ENCODE measurements around the gene E4F1. TPM values are rescaled to one million over a fixed set of nuclear protein-coding genes. Genes with fewer than 3 reads are reported as not detected.

Gene E4F1
- total and polyA plus RNA-seq, 2 of the 13 experiments (the other 11 are each of a cell fraction or from before 2014, with no cell fraction given), result 13.8 to 19.5 TPM

DNA sequence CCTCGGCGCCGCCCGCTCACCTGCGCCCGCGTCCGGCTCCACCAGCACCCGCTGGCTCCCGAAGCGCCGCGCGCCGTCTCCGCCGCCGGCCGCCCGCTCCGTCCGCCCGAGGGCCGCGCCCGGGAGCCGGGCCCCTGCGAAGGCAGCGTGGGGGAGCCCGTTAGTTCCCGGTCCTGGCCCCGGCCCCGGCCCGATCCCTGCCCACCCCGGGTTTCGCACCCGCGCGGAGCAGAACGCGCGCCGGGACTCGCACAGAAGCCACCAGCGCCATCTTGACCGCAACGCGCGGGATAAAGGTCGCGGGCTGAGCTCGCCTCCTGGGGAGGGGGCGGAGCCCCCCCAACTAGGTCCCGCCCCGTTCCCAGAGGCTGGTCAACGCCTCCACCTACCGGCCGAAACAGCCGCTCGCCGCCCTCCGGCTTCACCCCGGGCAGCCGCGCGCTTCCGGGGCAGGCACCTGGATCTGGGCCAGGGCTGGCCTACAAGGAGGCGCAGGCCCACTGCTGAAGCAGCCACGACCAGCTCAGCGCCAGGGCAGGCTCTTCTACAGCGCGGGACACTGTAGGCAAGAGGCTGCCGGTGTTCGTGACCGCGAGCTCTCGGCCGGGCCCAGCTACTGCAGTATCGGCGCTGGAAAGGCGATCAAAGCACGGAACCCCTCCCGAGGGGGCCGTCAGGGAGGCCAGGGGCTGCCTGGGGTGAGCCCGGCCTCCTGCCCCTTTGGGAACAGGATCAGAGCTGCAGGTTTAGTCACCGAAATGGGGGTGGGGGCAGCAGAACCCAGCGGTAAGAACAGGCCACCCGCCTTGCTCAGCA lies 28.1 kb downstream of the E4F1 start, which contains the start of gene ECI1 (continued):
- TF ChIP-seq IRF1 (CRISPR knock-in tag; IDR thresholded peaks at IDR 0.05; ENCODE audit: low read depth), result no peak
- 0 out of 2 replicates have a peak, but pooled peaks have one; percentile 32 for TF ChIP-seq ETV6 (CRISPR knock-in tag; conservative IDR thresholded peaks at IDR 0.05)
- no peak for TF ChIP-seq RFX3 (CRISPR knock-in tag; IDR thresholded peaks at IDR 0.05)
- TF ChIP-seq ZNF572 (CRISPR knock-in tag; IDR thresholded peaks at IDR 0.05), result peak; percentile 99
- peak; percentile 31; the same call in 1 of the 2 replicates for TF ChIP-seq CEBPG (CRISPR knock-in tag; IDR thresholded peaks at IDR 0.05)
- peak; percentile 44; the same call in 1 of the 2 replicates for TF ChIP-seq NFYC (CRISPR knock-in tag; IDR thresholded peaks at IDR 0.05)
- no peak for TF ChIP-seq ZNF552 (CRISPR knock-in tag; IDR thresholded peaks at IDR 0.05; ENCODE audit: borderline replicate concordance)
- TF ChIP-seq PHB2 (IDR thresholded peaks at IDR 0.05; ENCODE audit: partially characterized antibody), result no peak
- TF ChIP-seq ATF7 (IDR thresholded peaks at IDR 0.05), result no peak
- TF ChIP-seq ATF7 (CRISPR knock-in tag; IDR thresholded peaks at IDR 0.05), result peak; percentile 47
- peak; percentile 99 for TF ChIP-seq KDM3A (CRISPR knock-in tag; IDR thresholded peaks at IDR 0.05; ENCODE audit: low read depth)
- no peak for TF ChIP-seq KDM6A (CRISPR knock-in tag; IDR thresholded peaks at IDR 0.05; ENCODE audit: low read depth)
- peak; percentile 97 for TF ChIP-seq POLR2G (IDR thresholded peaks at IDR 0.05; ENCODE audit: low read depth, low read length)
- TF ChIP-seq PHF21A (CRISPR knock-in tag; IDR thresholded peaks at IDR 0.05), result peak; percentile 79; the same call in 1 of the 2 replicates
- peak; percentile 28 for TF ChIP-seq DBP (CRISPR knock-in tag; IDR thresholded peaks at IDR 0.05; ENCODE audit: not compliant biosample characterization)
- TF ChIP-seq SMARCE1 (IDR thresholded peaks at IDR 0.05; ENCODE audit: borderline replicate concordance), result no peak
- TF ChIP-seq, protein P1, sequence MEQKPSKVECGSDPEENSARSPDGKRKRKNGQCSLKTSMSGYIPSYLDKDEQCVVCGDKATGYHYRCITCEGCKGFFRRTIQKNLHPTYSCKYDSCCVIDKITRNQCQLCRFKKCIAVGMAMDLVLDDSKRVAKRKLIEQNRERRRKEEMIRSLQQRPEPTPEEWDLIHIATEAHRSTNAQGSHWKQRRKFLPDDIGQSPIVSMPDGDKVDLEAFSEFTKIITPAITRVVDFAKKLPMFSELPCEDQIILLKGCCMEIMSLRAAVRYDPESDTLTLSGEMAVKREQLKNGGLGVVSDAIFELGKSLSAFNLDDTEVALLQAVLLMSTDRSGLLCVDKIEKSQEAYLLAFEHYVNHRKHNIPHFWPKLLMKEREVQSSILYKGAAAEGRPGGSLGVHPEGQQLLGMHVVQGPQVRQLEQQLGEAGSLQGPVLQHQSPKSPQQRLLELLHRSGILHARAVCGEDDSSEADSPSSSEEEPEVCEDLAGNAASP (CRISPR knock-in tag; IDR thresholded peaks at IDR 0.05; ENCODE audit: borderline replicate concordance), result peak; percentile 71; the same call in 1 of the 2 replicates
- TF ChIP-seq ZBTB7B (CRISPR knock-in tag; IDR thresholded peaks at IDR 0.05), result peak; percentile 65; the same call in 1 of the 2 replicates
- TF ChIP-seq EP300 (IDR thresholded peaks at IDR 0.05; ENCODE audit: low read depth in 2 of 2, low read length in 2 of 2), result peak in 1 of 2 experiments; percentile 36; a peak in 2 of 4 replicates
- peak; percentile 8; the same call in 1 of the 2 replicates for TF ChIP-seq EP300 (CRISPR knock-in tag; IDR thresholded peaks at IDR 0.05; ENCODE audit: borderline replicate concordance)
- peak; percentile 60; the same call in 1 of the 2 replicates for TF ChIP-seq BORCS8-MEF2B (CRISPR knock-in tag; IDR thresholded peaks at IDR 0.05)
- TF ChIP-seq, protein P2, sequence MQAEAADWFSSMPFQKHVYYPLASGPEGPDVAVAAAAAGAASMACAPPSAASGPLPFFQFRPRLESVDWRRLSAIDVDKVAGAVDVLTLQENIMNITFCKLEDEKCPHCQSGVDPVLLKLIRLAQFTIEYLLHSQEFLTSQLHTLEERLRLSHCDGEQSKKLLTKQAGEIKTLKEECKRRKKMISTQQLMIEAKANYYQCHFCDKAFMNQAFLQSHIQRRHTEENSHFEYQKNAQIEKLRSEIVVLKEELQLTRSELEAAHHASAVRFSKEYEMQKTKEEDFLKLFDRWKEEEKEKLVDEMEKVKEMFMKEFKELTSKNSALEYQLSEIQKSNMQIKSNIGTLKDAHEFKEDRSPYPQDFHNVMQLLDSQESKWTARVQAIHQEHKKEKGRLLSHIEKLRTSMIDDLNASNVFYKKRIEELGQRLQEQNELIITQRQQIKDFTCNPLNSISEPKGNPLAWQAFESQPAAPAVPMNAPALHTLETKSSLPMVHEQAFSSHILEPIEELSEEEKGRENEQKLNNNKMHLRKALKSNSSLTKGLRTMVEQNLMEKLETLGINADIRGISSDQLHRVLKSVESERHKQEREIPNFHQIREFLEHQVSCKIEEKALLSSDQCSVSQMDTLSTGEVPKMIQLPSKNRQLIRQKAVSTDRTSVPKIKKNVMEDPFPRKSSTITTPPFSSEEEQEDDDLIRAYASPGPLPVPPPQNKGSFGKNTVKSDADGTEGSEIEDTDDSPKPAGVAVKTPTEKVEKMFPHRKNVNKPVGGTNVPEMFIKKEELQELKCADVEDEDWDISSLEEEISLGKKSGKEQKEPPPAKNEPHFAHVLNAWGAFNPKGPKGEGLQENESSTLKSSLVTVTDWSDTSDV (CRISPR knock-in tag; IDR thresholded peaks at IDR 0.05), result peak; percentile 76; the same call in 1 of the 2 replicates
- TF ChIP-seq NR2C2 (CRISPR knock-in tag; IDR thresholded peaks at IDR 0.05; ENCODE audit: borderline replicate concordance), result peak; percentile 89
- TF ChIP-seq ZC3H13 (CRISPR knock-in tag; IDR thresholded peaks at IDR 0.05), result peak; percentile 62; the same call in 1 of the 2 replicates
- peak in 1 of 2 experiments; percentile 81; a peak in 2 of 4 replicates for TF ChIP-seq KLF16 (CRISPR knock-in tag; IDR thresholded peaks at IDR 0.05)
